ENCODE data around the gene NADK2.

NADK2 gene

DNA sequence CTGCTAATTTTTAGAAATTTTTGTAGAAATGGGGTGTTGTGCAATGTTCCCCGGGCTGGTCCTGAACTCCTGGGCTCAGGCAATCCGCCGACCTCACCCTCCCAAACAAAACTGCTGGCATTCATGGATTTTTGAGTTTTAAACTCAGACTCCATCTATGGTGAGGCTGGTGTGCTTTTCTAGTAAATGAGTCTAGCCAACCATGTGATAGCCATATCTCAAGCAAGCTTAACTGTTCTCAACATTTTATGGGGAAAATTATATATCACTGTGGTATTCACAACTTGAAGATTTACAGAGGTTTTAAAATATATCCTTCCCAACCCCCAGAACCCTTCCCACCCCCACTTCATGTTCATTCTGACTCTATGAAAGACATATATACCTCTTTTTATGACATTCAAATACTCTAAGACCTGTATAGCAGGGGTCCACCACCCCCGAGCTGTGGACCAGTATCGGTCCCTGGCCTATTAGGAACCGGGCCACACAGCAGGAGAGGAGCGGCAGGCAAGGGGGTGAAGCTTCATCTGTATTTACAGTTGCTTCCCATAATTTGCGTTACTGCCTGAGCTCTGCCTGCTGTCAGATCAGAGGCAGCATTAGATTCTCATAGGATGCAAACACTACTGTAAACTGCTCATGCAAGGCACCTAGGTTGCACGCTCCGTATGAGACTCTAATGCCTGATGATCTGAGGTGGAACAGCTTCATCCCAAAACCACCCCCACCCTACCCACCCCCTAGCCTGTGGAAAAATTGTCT is 4.5 kb upstream of the NADK2 start:
- no peak for DNase-seq (ENCODE audit: low spot score)

GRCh38 chr5:36244076-36244475 is 2.4 kb upstream of the NADK2 start:
- DNase-seq (ENCODE audit: low spot score): no peak

GRCh38 chr5:36243653-36244052 is 1.9 kb upstream of the NADK2 start:
- DNase-seq (ENCODE audit: low spot score): no peak

DNA sequence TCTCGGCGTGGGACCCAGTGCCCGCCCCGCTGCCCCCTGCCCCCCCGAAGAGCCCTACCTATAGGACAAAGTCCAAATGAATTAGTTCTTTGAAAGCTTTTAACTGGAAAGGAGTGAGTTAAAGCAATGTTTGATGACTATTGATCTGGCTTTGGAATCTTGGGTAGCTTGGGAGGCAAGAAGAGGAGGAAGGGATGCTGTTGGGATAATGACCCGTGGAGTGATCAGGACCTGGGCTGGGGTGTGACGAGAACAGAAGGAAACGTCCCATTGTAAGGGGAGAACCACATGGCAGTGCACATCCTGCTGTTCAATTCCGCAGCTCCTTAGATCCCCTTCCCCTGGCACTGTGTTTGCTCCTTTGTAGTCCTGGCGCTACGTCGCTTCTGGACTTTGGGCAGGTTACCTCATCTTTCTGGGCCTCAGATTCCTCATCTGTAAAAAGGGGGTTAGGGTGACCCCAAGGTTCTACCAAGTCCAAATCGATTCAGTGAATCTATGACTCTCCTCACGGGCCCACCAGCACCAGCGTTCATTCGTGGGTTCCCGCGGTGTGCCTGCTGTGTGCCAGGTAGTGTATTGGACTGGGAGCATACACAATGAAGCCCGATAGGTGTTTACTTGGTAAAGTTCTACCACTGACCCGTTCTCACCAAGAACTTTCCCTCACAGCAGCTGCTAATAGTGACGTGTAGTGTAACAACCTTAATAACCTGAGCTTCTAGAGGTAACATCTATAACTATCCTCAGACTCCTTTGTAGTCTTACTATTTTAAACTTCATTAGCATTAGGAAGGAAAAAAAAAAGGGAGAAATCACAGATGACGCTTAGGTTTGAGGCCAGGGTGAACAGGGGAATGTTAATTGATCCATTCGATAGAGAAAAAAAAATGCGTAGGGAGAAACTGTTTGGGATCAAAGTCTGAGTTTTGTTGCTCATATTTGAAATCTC is 1.1 kb upstream of the NADK2 start:
- DNase-seq (ENCODE audit: low spot score): peak; percentile 34

DNA sequence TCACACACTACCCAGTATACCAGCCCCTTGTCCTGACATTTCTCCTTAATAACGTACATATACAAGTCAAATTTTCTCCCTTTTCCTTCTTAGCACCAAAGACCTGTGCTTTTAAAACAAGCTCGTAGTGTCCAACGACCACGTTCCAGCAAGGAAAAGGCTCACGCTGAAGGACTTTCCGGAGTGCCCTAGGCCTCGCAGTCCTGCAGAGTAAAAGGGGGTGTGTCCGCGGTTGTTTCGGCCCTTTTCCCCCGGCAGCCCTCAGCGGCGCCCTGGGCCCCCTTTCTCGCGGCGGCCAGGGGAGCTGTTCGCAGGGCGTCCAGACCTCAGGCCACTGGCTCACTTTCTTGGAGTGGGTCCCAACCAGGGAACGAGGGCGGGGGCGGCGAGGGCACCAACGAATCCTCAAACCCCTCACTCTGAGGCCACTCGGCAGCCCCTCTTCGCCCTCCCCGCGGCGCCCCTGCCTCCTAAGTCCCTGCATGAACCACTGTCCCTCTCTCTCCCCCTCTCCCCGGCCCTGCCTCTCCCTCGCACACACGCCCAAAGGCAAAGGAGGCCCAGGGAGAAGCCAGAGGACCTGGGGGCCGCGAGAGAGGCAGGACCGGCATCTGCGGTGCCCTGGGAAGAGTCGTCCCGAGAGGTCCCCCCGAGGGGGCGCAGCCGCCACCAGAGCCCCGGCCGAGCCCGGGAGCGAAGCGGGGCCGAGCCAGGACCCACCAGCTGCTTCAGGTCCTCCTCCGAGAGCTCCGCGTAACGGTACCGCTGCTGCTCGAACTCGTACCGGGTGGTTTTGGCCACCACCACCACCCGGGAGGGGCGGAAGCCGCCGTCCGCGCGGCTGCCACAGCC is 720 bp downstream of the NADK2 start:
- peak; percentile 37 for DNase-seq (ENCODE audit: low spot score)

DNA sequence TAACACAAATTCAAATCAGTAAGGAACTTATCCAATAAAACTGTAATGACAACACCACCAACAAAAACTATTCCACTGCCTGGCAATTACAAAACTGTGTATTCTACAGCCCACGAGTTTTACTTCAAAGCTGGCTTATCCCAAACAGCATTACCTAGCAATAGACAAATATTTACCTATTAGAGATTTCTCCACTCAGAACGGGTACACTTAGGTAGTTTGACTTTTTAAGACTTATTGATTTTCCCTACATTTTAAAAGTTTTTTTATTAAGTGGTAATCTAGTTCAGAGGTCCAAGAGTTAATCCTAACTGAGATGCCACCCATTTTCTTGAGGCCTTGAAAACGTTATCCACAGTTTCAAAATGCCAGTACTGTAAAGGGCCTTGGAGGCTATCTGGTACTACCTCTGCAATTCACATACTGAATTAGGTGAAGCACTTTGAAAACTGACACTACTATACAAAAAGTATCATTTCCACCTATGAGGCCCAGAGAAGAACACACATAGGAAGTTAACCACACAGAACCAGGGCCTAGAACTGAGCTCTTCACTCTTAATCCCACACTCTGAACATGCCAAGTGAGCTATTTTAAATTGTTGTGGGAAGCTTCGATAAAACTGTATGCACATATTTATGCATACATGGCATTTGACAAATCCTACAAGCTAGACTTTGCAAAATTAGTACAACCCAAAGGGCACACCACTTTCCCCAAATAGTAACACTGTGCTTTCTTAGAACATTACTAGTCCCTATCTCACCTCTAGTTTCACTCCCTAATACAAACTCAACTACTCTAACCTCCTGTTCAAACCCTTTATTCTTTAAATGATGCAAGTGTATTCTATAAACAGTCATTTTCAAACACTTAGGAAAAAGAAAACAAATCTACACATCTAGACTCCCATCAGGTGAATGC is 2.1 kb downstream of the NADK2 start:
- DNase-seq (ENCODE audit: low spot score): peak; percentile 77

- no peak for DNase-seq (ENCODE audit: low spot score)
Measured at GRCh38 chr5:36238502-36239295, 3.0 kb downstream of the NADK2 start.

- DNase-seq (ENCODE audit: low spot score): no peak
Measured at GRCh38 chr5:36237751-36238150, 4.0 kb downstream of the NADK2 start.

GRCh38 chr5:36236801-36237200 is 4.9 kb downstream of the NADK2 start:
- no peak for DNase-seq (ENCODE audit: low spot score)

- DNase-seq (ENCODE audit: low spot score): no peak
Measured at GRCh38 chr5:36232533-36232932, 9.2 kb downstream of the NADK2 start.

GRCh38 chr5:36230151-36230790 is 11.5 kb downstream of the NADK2 start:
- DNase-seq (ENCODE audit: low spot score): no peak

DNA sequence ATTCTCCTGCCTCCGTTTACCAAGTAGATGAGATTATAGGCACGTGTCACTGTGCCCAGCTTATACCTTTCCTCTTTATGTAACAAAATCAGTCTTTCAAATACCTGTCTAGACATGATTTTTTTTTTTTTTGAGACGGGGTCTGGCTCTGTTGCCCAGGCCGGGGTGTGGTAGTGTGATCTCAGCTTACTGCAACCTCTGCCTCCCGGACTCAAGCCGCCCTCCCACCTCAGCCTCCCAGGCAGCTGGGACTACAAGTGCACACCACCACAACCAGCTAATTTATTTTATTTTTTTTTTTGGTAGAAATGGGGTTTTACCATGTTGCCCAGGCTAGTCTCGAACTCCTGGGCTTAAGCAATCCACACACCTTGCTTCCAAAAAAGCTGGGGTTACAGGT is 13.2 kb downstream of the NADK2 start:
- no peak for DNase-seq (ENCODE audit: low spot score)

DNA sequence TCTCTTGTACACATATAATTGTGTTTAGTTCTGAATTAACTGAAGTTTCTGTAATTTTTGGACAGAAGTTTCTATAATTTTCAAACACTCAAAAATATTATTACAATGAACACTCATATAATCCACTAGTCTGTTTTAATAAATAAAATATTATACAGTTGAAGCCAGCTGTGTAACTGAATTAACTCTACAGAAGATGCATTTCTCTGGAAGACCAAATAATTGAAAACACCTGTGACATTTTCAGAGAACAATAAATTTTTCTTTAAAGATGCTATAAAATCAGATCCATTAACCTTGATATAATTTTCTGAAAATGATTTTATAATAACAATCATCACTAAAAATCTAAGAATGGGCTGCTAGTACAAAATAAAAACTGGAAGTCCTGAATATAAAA is 14.7 kb downstream of the NADK2 start:
- DNase-seq (ENCODE audit: low spot score): no peak

DNA sequence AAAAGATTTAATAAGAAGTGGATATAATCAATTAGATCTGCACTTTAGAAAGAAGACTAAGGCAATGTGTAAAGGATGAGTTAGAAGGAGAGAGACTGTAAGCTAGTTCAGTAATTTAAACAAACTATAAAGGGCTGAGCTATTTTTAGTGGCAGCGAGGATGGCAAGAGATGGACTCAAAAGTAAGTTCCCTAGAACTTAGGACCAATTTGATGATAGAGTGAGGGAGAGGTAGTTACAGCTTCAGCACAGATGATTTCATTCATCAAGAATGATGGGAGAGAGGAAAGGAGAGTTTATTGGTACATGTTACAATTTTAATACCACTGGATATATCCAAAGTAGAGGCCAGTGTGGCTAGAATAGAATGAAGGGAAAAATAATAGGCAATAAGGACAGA is 19.1 kb downstream of the NADK2 start:
- DNase-seq (ENCODE audit: low spot score): no peak

DNA sequence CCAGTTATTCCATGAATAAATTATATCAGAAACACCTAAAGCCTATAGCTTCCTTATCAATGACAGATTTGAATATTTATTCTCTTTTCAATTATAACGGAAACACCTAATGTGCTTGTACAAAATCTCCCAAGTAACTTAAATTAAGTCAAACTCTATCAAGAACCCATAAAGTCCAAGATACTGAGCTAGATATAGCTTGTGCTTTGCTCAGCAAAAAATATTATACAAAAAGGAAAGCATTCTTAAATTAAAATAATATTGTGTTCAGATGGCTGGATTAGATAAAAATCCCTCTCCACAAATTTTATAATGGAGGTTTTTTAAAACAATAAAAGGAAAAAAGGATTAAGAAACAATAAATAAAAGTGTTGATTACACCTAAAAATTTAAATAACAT is 23.7 kb downstream of the NADK2 start:
- no peak for DNase-seq (ENCODE audit: low spot score)

- DNase-seq (ENCODE audit: low spot score): no peak
Measured at GRCh38 chr5:36217567-36217966, 24.2 kb downstream of the NADK2 start.

- no peak for DNase-seq (ENCODE audit: low spot score)
Measured at GRCh38 chr5:36215910-36216309, 25.8 kb downstream of the NADK2 start.

- no peak for DNase-seq (ENCODE audit: low spot score)
Measured at GRCh38 chr5:36214436-36214835, 27.3 kb downstream of the NADK2 start.

DNA sequence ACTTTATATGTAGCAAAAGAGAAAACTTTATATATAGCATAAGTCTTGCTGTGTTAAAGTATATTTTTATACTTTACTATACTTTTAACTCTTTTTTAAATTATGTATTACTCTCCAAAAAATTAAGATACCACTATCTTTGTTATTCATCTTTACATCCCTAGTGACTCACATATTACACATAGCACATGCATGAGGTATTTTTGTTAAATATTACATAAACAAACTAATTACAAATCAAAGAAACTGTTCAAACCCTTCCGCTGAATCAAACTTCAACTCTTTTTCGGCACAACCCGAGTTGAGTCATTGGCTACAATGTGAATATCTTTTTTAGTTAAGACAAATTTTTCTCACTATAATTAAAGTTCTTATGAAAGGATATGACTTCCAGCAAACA is 32.1 kb downstream of the NADK2 start:
- DNase-seq (ENCODE audit: low spot score): no peak

DNA sequence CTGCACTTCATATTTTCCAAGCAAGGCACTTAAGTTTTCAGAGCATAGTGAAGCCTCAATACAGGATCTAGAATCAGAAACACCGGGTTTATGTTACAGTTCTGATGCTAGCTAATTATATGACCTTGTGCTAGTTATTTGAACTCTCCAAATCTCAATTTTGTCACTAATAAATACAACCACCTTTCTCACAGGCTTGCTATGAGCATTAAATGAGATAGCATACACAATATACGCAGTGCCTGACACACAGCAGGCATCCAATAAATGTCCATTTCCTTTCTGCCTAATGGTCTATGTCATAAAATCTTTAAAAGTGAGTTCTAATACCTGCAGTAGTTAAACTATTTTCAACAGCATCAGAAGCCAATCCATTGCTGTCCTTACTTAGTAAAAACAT is 32.9 kb downstream of the NADK2 start:
- no peak for DNase-seq (ENCODE audit: low spot score)
